Upper lobe of left lung (tissue), 6 donors: ENCODE measurements around the gene FOXR1. TPM values are rescaled to one million over a fixed set of nuclear protein-coding genes. Genes with fewer than 3 reads are reported as not detected.

Source experiments
- ATAC-seq, 2 donors: fragments of 200-7000 bp; cut with Tn5 transposase; one replicate each; pipeline ENCODE4 v1.9.1; 2022; ENCODE audit warnings: mild to moderate bottlenecking in 2 of 2, moderate library complexity in 2 of 2; ENCODE audit not compliant: low FRiP score in 2 of 2
- DNase-seq, 2 donors: peaks; one replicate each; pipeline ENCODE4 v3.0.0-alpha.2; 2019 to 2020
- H3K27ac ChIP-seq, 4 donors: fragments of 200-600 bp; sonication (generic); one replicate each; pipeline ENCODE4 v1.5.1; 2016 to 2019
- H3K27me3 ChIP-seq, 4 donors: fragments of 200-600 bp; sonication (generic); one replicate each; pipeline ENCODE4 v1.5.1; 2017 to 2019
- H3K36me3 ChIP-seq, 4 donors: fragments of 200-600 bp; sonication (generic); one replicate each; pipeline ENCODE4 v1.5.1; 2016 to 2019
- H3K4me1 ChIP-seq, 4 donors: fragments of 200-600 bp; sonication (generic); one replicate each; pipeline ENCODE4 v1.5.1; 2018 to 2019
- H3K4me3 ChIP-seq, 4 donors: fragments of 200-600 bp; sonication (generic); one replicate each; pipeline ENCODE4 v1.5.1; 2017 to 2019; ENCODE audit warnings: mild to moderate bottlenecking in 2 of 4, moderate library complexity in 1 of 4
- H3K9me3 ChIP-seq, 4 donors: fragments of 200-600 bp; sonication (generic); one replicate each; pipeline ENCODE4 v1.5.1; 2018 to 2019
- CTCF ChIP-seq, 6 experiments: fragments of 450-650 bp in 4 of 6; fragments of 200-600 bp in 2 of 6; sonication (generic) in 2 of 6; IDR thresholded peaks; one replicate each; pipeline ENCODE4 v1.5.1; 2016 to 2019; ENCODE audit warnings: antibody characterized with exemption in 6 of 6
- EP300 ChIP-seq, 4 donors: sonication (generic); formaldehyde crosslinking; IDR thresholded peaks; one replicate each; pipeline ENCODE4 v1.5.1; 2017; ENCODE audit warnings: antibody characterized with exemption in 4 of 4, control low read depth in 2 of 4
- POLR2A ChIP-seq, 4 donors: fragments of 450-650 bp; IDR thresholded peaks; one replicate each; pipeline ENCODE4 v1.5.1; 2016 to 2017; ENCODE audit warnings: antibody characterized with exemption in 4 of 4, mild to moderate bottlenecking in 2 of 4
- POLR2AphosphoS5 ChIP-seq, 2 donors: sonication (generic); formaldehyde crosslinking; IDR thresholded peaks; one replicate each; pipeline ENCODE4 v1.5.1; 2017; ENCODE audit warnings: antibody characterized with exemption in 2 of 2
- WGBS, 2 donors: methylation state at CpG; one replicate each; pipeline ENCODE4 v1.1.5; 2017 to 2018; 5-methylcytosine and 5-hydroxymethylcytosine counted together
- total RNA-seq, 6 donors: library from RNA; depleted of rRNA in 4 of 6; stranded (reverse); fragments of >200 nt in 4 of 6; gene quantifications; one replicate each; pipeline versions ENCODE4 v1.1.0 to v1.2.1, GENCODE V29; 2016 to 2021
- donor health status: DM: no; HTN: no; CAD: no; lungs with moderate emphysema.
- donor health status: DM: no; HTN: yes; CAD: no; lungs with severe emphysema.

FOXR1 gene
- total RNA-seq, 6 donors from 2014 or later = not detected

- no peak for TF ChIP-seq POLR2A (IDR thresholded peaks at IDR 0.05)
- peak in 1 of 2 donors; percentile 36 for TF ChIP-seq POLR2AphosphoS5 (IDR thresholded peaks at IDR 0.05)
- Histone ChIP-seq H3K4me3 (no peak overlapping the region), H3K27me3 (no peaks in the 10 kb centered on the region), H3K27ac (no peak overlapping the region), H3K4me1 (peaks cover 0 to 9% (median 7%) of the 10 kb centered on the region in 4 donors), H3K36me3 (no peaks in the 10 kb centered on the region), H3K9me3 (no peaks in the 10 kb centered on the region)
- DNase-seq = peak in 1 of 2 donors; percentile 84
- WGBS, 2 donors = 72 to 75% methylated on average over 10 to 11 of the region's 11 CpGs
- ATAC-seq = peak in 1 of 2 donors; percentile 38
Observed at GRCh38 chr11:118938491-118939403, 32.8 kb upstream of the FOXR1 start.

DNA sequence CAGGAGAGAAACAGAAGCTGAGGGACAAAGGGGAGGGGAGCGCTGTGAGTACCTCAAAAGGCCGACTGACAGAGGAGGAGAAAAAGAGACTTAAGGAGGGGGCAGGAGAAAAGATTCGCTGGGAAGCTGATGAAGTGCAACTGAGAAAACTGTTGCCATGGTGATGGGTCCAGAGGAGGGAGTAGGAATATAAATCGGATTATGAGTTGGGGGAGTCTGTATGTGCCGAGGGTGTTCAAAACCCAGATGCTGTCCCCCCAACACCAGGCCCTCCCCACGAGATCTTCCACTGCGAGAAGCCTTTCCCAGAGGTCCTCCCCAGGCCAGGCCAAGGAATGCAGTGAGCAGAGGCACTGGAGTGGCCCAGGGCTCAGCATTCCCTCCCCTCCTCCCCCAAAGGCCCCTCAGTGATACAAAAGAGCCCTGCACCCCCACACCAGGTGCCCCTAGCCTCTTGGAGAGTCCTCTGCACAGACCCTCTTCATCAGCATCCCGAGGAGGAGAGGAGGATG, 32.1 kb upstream of the FOXR1 start:
- H3K9me3 ChIP-seq = no peaks in the 10 kb centered on the region
- ATAC-seq (no peak), DNase-seq (no peak)
- no peak overlapping the region for H3K27ac ChIP-seq
- WGBS, 2 donors = 72 to 83% methylated on average over 7 to 8 of the region's 8 CpGs
- no peak overlapping the region for H3K4me3 ChIP-seq
- TF ChIP-seq CTCF (IDR thresholded peaks at IDR 0.05) = no peak
- no peaks in the 10 kb centered on the region for H3K36me3 ChIP-seq
- H3K4me1 ChIP-seq = peaks cover 0 to 9% (median 7%) of the 10 kb centered on the region in 4 donors
- H3K27me3 ChIP-seq = no peaks in the 10 kb centered on the region

GRCh38 chr11:118939953-118940598, 31.5 kb upstream of the FOXR1 start:
- ATAC-seq = peak; percentile 36 to 53

GRCh38 chr11:118947091-118947490, 24.5 kb upstream of the FOXR1 start:
- ATAC-seq = no peak
- TF ChIP-seq EP300 (IDR thresholded peaks at IDR 0.05) = no peak
- TF ChIP-seq POLR2AphosphoS5 (IDR thresholded peaks at IDR 0.05) = no peak
- TF ChIP-seq POLR2A (IDR thresholded peaks at IDR 0.05) = no peak
- Histone ChIP-seq H3K36me3 (no peaks in the 10 kb centered on the region), H3K4me3 (no peak overlapping the region), H3K27ac (no peak overlapping the region), H3K27me3 (no peaks in the 10 kb centered on the region), H3K4me1 (no peaks in the 10 kb centered on the region), H3K9me3 (no peaks in the 10 kb centered on the region)
- DNase-seq = no peak
- 21 to 31% methylated on average over 2 of the region's 2 CpGs for WGBS, 2 donors

More at GRCh38 chr11:118939953-118940598, 31.5 kb upstream of the FOXR1 start:
- H3K27me3 ChIP-seq = no peaks in the 10 kb centered on the region
- H3K9me3 ChIP-seq = no peaks in the 10 kb centered on the region
- H3K4me3 ChIP-seq = no peak overlapping the region
- H3K4me1 ChIP-seq = peaks cover 0 to 9% (median 7%) of the 10 kb centered on the region in 4 donors
- TF ChIP-seq EP300 (IDR thresholded peaks at IDR 0.05) (no peak), CTCF (IDR thresholded peaks at IDR 0.05) (no peak)
- 39 to 44% methylated on average over 9 to 13 of the region's 13 CpGs for WGBS, 2 donors
- no peaks in the 10 kb centered on the region for H3K36me3 ChIP-seq
- DNase-seq = peak in 1 of 2 donors; percentile 32
- no peak overlapping the region for H3K27ac ChIP-seq

GRCh38 chr11:118948000-118948399, 23.6 kb upstream of the FOXR1 start:
- no peak for ATAC-seq

More at GRCh38 chr11:118948000-118948399, 23.6 kb upstream of the FOXR1 start:
- no peak for TF ChIP-seq POLR2A (IDR thresholded peaks at IDR 0.05)
- no peak for TF ChIP-seq EP300 (IDR thresholded peaks at IDR 0.05)
- no peak for TF ChIP-seq POLR2AphosphoS5 (IDR thresholded peaks at IDR 0.05)
- TF ChIP-seq CTCF (IDR thresholded peaks at IDR 0.05) = no peak
- Histone ChIP-seq H3K27me3 (no peaks in the 10 kb centered on the region), H3K9me3 (no peaks in the 10 kb centered on the region), H3K27ac (no peak overlapping the region), H3K36me3 (no peaks in the 10 kb centered on the region), H3K4me1 (no peaks in the 10 kb centered on the region), H3K4me3 (no peak overlapping the region)
- no peak for DNase-seq
- WGBS, 2 donors = 79 to 83% methylated on average over 3 of the region's 3 CpGs
